Right ventricle myocardium inferior (tissue), 1 donor: ENCODE results near the gene KCNQ4. TPM values are rescaled to one million over a fixed set of nuclear protein-coding genes. Genes with fewer than 3 reads are reported as not detected.
A peak's percentile ranks its signal among the peaks of the same experiment; 100 is the strongest.

ENCODE experiments used
- ATAC-seq: fragments of 200-7000 bp; cut with Tn5 transposase; one replicate; pipeline ENCODE4 v1.9.1; 2020; ENCODE audit warnings: mild to moderate bottlenecking, moderate library complexity
- DNase-seq: peaks from one replicate; pipeline ENCODE4 v3.0.0; 2021; ENCODE audit errors: missing footprints
- intact Hi-C: fragments of 100-400 bp; cut with DNase I; formaldehyde crosslinking; loops from one replicate; pipeline ENCODE4 v1.11.0; 2022
- total RNA-seq: library from RNA; stranded (reverse); fragmentation: NEBNext Ultra II Directional; extraction: Animal tissue kit (Norgen Biotek cat#: 25700); gene quantifications from one replicate; pipeline ENCODE4 v1.2.1, GENCODE V29; 2021
- donor health status: DM: no; HTN: yes; CAD: no; lungs with severe emphysema.

Gene KCNQ4
- total RNA-seq, 1 donor from 2014 or later = 2.8 TPM

- ATAC-seq = no peak
- intact Hi-C loops = no loop called here
- no peak for DNase-seq
Measured at GRCh38 chr1:40753142-40753882, 30.3 kb upstream of the KCNQ4 start.

- intact Hi-C loops = no loop called here
- ATAC-seq (no peak), DNase-seq (no peak)
Measured at GRCh38 chr1:40754201-40754600, 29.4 kb upstream of the KCNQ4 start.

- intact Hi-C loops = no loop called here
Measured at GRCh38 chr1:40755067-40755466, 28.5 kb upstream of the KCNQ4 start.

GRCh38 chr1:40756523-40756922 is 27.1 kb upstream of the KCNQ4 start:
- intact Hi-C loops = no loop called here
- ATAC-seq = no peak

More at GRCh38 chr1:40755067-40755466, 28.5 kb upstream of the KCNQ4 start:
- DNase-seq (no peak), ATAC-seq (no peak)

GRCh38 chr1:40757084-40757483 is 26.5 kb upstream of the KCNQ4 start:
- ATAC-seq = no peak
- no peak for DNase-seq
- intact Hi-C loops = no loop called here

More at GRCh38 chr1:40756523-40756922, 27.1 kb upstream of the KCNQ4 start:
- no peak for DNase-seq

- DNase-seq (no peak), ATAC-seq (no peak)
- intact Hi-C loops = no loop called here
Measured at GRCh38 chr1:40758004-40758403, 25.6 kb upstream of the KCNQ4 start.

GRCh38 chr1:40758578-40759343 is 24.8 kb upstream of the KCNQ4 start:
- ATAC-seq (no peak), DNase-seq (no peak)
- intact Hi-C loops = no loop called here

GRCh38 chr1:40760984-40761383 is 22.6 kb upstream of the KCNQ4 start:
- no peak for ATAC-seq
- intact Hi-C loops = no loop called here

GRCh38 chr1:40762144-40762923 is 21.3 kb upstream of the KCNQ4 start:
- DNase-seq = no peak
- intact Hi-C loops = no loop called here
- no peak for ATAC-seq

More at GRCh38 chr1:40760984-40761383, 22.6 kb upstream of the KCNQ4 start:
- no peak for DNase-seq

- intact Hi-C loops = no loop called here
- DNase-seq (no peak), ATAC-seq (no peak)
Measured at GRCh38 chr1:40763742-40764532, 19.6 kb upstream of the KCNQ4 start.

- intact Hi-C loops = no loop called here
- no peak for DNase-seq
- ATAC-seq = no peak
Measured at GRCh38 chr1:40764981-40765380, 18.6 kb upstream of the KCNQ4 start.

GRCh38 chr1:40766017-40766416 is 17.6 kb upstream of the KCNQ4 start:
- intact Hi-C loops = no loop called here
- DNase-seq (no peak), ATAC-seq (no peak)

GRCh38 chr1:40766560-40766959 is 17.0 kb upstream of the KCNQ4 start:
- intact Hi-C loops = no loop called here
- DNase-seq (no peak), ATAC-seq (no peak)

- DNase-seq (no peak), ATAC-seq (no peak)
- intact Hi-C loops = loop anchor here (2.0 kb wide), 1 partner anchor 58 kb away; no protein-coding TSS in a partner anchor
Measured at GRCh38 chr1:40768146-40768990, 15.2 kb upstream of the KCNQ4 start.

- intact Hi-C loops = loop anchor here (2.0 to 5.0 kb wide), 2 partner anchors 59 to 182 kb away; no protein-coding TSS in a partner anchor
- ATAC-seq (peak; percentile 40), DNase-seq (no peak)
Measured at GRCh38 chr1:40769815-40770214, 13.8 kb upstream of the KCNQ4 start.

- no peak for ATAC-seq
- no peak for DNase-seq
- intact Hi-C loops = loop anchor here (5.0 kb wide), 1 partner anchor 182 kb away; no protein-coding TSS in a partner anchor
Measured at GRCh38 chr1:40770296-40771070, 13.1 kb upstream of the KCNQ4 start.
